IPS-18a (cell line): Measurements from ENCODE around the gene PHOX2A.
"Not testable (repeated sequence)": the region's sequence is repeated elsewhere in the genome, so short reads cannot be mapped to it uniquely, and the experiment has no call there.

Source experiments
- H3K27ac ChIP-seq: one replicate; pipeline ENCODE4 v1.5.1; 2013; ENCODE audit warnings: low read length
- H3K27me3 ChIP-seq: one replicate; pipeline ENCODE4 v1.6.1; 2013; ENCODE audit warnings: mild to moderate bottlenecking, low read length; ENCODE audit not compliant: control insufficient read depth, insufficient read depth
- H3K36me3 ChIP-seq: one replicate; pipeline ENCODE4 v1.6.1; 2013; ENCODE audit warnings: low read depth, low read length; ENCODE audit not compliant: control insufficient read depth
- H3K4me1 ChIP-seq: one replicate; pipeline ENCODE4 v1.6.1; 2013; ENCODE audit warnings: low read depth, low read length; ENCODE audit not compliant: control insufficient read depth
- H3K4me3 ChIP-seq: one replicate; pipeline ENCODE4 v1.5.1; 2013; ENCODE audit warnings: low read length
- H3K9ac ChIP-seq: one replicate; pipeline ENCODE4 v1.6.1; 2013; ENCODE audit warnings: mild to moderate bottlenecking, low read length, moderate library complexity
- H3K9me3 ChIP-seq: one replicate; pipeline ENCODE4 v1.6.1; 2013; ENCODE audit warnings: low read depth, low read length; ENCODE audit not compliant: control insufficient read depth

PHOX2A gene

GRCh38 chr11:72208281-72208680, 35.7 kb downstream of the PHOX2A start:
- Histone ChIP-seq H3K9ac (no peak overlapping the region), H3K27me3 (no peaks in the 10 kb centered on the region), H3K4me1 (no peaks in the 10 kb centered on the region)

DNA sequence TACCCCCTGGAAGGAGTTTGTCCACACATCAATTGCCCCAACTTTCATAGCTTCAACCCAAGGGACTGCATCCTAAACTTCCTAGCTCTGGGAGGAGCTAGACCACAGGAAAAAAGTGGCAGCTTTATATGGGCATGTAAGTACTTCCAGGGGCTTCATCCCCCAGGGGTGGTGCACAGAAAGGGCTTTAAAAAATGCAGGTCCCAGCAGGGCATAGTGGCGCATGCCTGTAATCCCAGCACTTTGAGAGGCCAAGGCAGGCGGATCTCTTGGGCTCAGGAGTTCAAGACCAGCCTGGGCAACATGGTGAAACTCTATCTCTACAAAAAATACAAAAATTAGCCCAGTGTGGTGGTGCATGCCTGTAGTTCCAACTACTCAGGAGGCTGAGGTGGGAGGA, 37.2 kb downstream of the PHOX2A start:
- not testable (repeated sequence) for H3K4me3 ChIP-seq, H3K9ac ChIP-seq, H3K27me3 ChIP-seq, H3K36me3 ChIP-seq, H3K9me3 ChIP-seq, H3K27ac ChIP-seq, H3K4me1 ChIP-seq

More at GRCh38 chr11:72208281-72208680, 35.7 kb downstream of the PHOX2A start:
- H3K9me3 ChIP-seq, result no peaks in the 10 kb centered on the region
- no peak overlapping the region for H3K4me3 ChIP-seq
- no peak overlapping the region for H3K27ac ChIP-seq
- H3K36me3 ChIP-seq, result no peaks in the 10 kb centered on the region

DNA sequence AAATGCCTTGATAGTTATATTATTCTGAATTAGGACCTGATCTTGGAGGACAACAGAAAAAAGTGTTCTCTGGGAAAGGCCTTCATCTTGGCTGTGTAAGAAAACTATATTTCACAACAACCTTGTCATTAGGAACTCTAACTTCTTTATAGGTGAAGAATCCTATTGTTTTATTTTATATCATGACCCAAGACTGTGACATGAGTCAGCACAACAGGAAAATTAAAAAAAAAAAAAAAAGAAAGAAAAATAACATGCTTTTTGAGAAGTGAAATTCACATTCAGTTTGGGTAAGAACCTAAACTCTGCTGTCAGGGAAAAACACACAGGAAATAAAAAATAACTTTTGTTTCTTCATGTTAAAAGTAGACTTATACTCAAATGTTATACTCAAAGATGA, 39.1 kb downstream of the PHOX2A start:
- no peaks in the 10 kb centered on the region for H3K36me3 ChIP-seq
- H3K27me3 ChIP-seq, result no peaks in the 10 kb centered on the region
- H3K4me1 ChIP-seq, result no peaks in the 10 kb centered on the region
- H3K4me3 ChIP-seq, result no peak overlapping the region
- no peak overlapping the region for H3K27ac ChIP-seq
- H3K9ac ChIP-seq, result no peak overlapping the region
- no peaks in the 10 kb centered on the region for H3K9me3 ChIP-seq

DNA sequence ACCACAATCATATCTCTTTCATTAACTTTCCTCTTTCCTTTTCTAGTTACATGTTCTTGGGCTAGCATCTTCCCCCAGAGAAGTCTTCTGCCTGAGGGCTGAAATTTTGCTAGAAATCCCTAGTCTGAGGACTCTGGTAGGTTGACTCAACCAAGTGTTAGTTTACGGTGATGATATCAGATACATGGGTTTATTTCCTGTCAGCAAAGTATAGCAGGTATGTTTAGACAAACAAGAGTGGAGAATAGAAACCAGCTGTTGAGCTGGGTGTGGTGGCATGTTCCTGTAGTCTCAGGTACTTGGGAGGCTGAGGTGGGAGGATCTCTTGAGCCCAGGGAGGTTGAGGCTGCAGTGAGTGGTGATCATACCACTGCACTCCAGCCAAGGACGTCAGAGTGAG, 40.8 kb downstream of the PHOX2A start:
- H3K9ac ChIP-seq, result no peak overlapping the region
- H3K27ac ChIP-seq, result no peak overlapping the region
- no peaks in the 10 kb centered on the region for H3K27me3 ChIP-seq

GRCh38 chr11:72202571-72202970, 41.4 kb downstream of the PHOX2A start:
- Histone ChIP-seq H3K9ac (no peak overlapping the region), H3K4me1 (no peaks in the 10 kb centered on the region), H3K4me3 (no peak overlapping the region), H3K36me3 (no peaks in the 10 kb centered on the region), H3K27ac (no peak overlapping the region), H3K9me3 (no peaks in the 10 kb centered on the region), H3K27me3 (no peaks in the 10 kb centered on the region)

More for the DNA sequence above, 40.8 kb downstream of the PHOX2A start:
- H3K36me3 ChIP-seq, result no peaks in the 10 kb centered on the region
- H3K4me1 ChIP-seq, result no peaks in the 10 kb centered on the region
- H3K9me3 ChIP-seq, result no peaks in the 10 kb centered on the region
- H3K4me3 ChIP-seq, result no peak overlapping the region

- not testable (repeated sequence) for H3K9me3 ChIP-seq, H3K4me1 ChIP-seq, H3K27ac ChIP-seq, H3K9ac ChIP-seq, H3K36me3 ChIP-seq, H3K27me3 ChIP-seq, H3K4me3 ChIP-seq
Measured at GRCh38 chr11:72201445-72201844, 42.5 kb downstream of the PHOX2A start.

GRCh38 chr11:72195518-72196270, 48.3 kb downstream of the PHOX2A start:
- Histone ChIP-seq H3K36me3 (no peaks in the 10 kb centered on the region), H3K9ac (no peak overlapping the region), H3K4me1 (peaks cover 5% of the 10 kb centered on the region), H3K9me3 (no peaks in the 10 kb centered on the region), H3K27me3 (no peaks in the 10 kb centered on the region), H3K27ac (no peak overlapping the region), H3K4me3 (no peak overlapping the region)

DNA sequence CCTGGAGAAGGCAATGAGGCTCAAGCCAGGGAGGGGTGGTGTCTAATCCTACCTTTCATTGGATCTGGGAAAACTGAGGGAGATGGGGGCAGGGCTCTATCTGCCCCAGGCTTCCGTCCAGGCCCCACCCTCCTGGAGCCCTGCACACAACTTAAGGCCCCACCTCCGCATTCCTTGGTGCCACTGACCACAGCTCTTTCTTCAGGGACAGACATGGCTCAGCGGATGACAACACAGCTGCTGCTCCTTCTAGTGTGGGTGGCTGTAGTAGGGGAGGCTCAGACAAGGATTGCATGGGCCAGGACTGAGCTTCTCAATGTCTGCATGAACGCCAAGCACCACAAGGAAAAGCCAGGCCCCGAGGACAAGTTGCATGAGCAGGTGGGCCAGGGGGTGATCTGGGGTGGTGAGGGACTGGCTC, 52.0 kb downstream of the PHOX2A start, which contains the start of gene FOLR1:
FOLR1 (plus strand) TSS at position 180 of the 421 bp plus-strand sequence; CDS start at position 214, 34 bp downstream.
- H3K27me3 ChIP-seq, result no peaks in the 10 kb centered on the region

DNA sequence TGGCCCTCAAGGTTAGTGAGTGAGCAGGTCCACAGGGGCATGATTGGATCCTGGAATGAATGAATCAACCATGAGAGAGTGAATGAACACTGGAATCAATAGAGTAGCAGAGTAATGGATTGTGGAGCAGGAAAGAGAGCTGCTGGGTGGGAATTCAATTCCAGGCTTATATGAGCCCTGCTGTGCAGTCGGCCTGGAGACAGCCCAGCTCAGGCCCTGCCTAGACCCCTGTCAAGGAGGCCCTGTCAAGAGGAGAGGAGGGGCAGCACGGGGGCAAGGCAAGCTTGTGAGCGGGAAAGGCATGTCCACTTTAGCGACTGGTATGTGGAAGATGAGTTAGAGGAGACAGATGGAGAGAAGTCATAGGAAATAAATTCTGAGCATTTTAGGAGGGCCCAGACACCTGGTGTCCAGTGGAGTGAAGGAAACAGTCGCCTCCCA, 53.3 kb downstream of the PHOX2A start:
- Histone ChIP-seq H3K4me3 (no peak overlapping the region), H3K27me3 (no peaks in the 10 kb centered on the region), H3K36me3 (no peaks in the 10 kb centered on the region), H3K4me1 (peaks cover 5% of the 10 kb centered on the region), H3K9ac (no peak overlapping the region), H3K9me3 (no peaks in the 10 kb centered on the region), H3K27ac (no peak overlapping the region)

More for the DNA sequence above, 52.0 kb downstream of the PHOX2A start, which contains the start of gene FOLR1:
- Histone ChIP-seq H3K4me1 (peaks cover 5% of the 10 kb centered on the region), H3K9me3 (no peaks in the 10 kb centered on the region), H3K36me3 (no peaks in the 10 kb centered on the region), H3K27ac (no peak within 1 kb of the TSS), H3K9ac (no peak within 1 kb of the TSS), H3K4me3 (no peak within 1 kb of the TSS)

GRCh38 chr11:72189455-72190250, 54.3 kb downstream of the PHOX2A start:
- Histone ChIP-seq H3K27me3 (no peaks in the 10 kb centered on the region), H3K9me3 (no peaks in the 10 kb centered on the region), H3K9ac (no peak overlapping the region), H3K36me3 (no peaks in the 10 kb centered on the region), H3K27ac (no peak overlapping the region), H3K4me3 (no peak overlapping the region), H3K4me1 (peaks cover 5% of the 10 kb centered on the region)
